K562 (cell line): ENCODE measurements around the gene CKAP2. TPM values are rescaled to one million over a fixed set of nuclear protein-coding genes. Genes with fewer than 3 reads are reported as not detected.
A peak's percentile ranks its signal among the peaks of the same experiment; 100 is the strongest.

ENCODE experiments used
- ATAC-seq: fragments of 200-7000 bp; cut with Tn5 transposase; 3 replicates; pipeline ENCODE4 v1.9.1; 2020; ENCODE audit warnings: moderate library complexity
- BruUV-seq: library from RNA; stranded (reverse); fragments of 400-500 nt; replicated peaks from 2 replicates; lab custom pipeline; 2021; lab: Mats Ljungman, UMichigan
- CTCF ChIA-PET: fragments of 300-600 bp; formaldehyde crosslinking; extraction: SDS; loops from one replicate; lab custom pipeline; 2021; ENCODE audit warnings: low intra/inter-chr PET ratio; lab: Yijun Ruan, JAX
- POLR2A ChIA-PET: fragments of 300-600, 350-650 bp; sonication (Branson Sonifier 250); formaldehyde crosslinking; extraction: SDS; loops from one replicate; lab custom pipeline; 2021; ENCODE audit warnings: antibody characterized with exemption, inconsistent platforms; lab: Yijun Ruan, JAX
- DNase-seq, 4 experiments: peaks; one replicate each; pipeline versions ENCODE4 v3.0.0 to v3.0.0-alpha.2; 2011 to 2018; ENCODE audit warnings: low spot score in 3 of 4, mixed read lengths in 3 of 4; ENCODE audit errors: extremely low read depth in 1 of 4
- FAIRE-seq: peaks from 2 replicates; lab custom pipeline; 2011; peaks lifted over from hg19 to GRCh38; lab: Jason Lieb, UNC
- H2AFZ ChIP-seq: 2 replicates; pipeline ENCODE4 v1.6.0; 2011; ENCODE audit warnings: low read depth, low read length, control low read depth, inconsistent platforms
- H3K27ac ChIP-seq: fragments of 200-600 bp; 3 replicates; pipeline ENCODE4 v1.8.0; 2011; ENCODE audit warnings: low read depth, mild to moderate bottlenecking, control low read depth, inconsistent platforms, low read length, moderate library complexity, mixed read lengths; ENCODE audit errors: extremely low read depth
- H3K27me3 ChIP-seq, 2 experiments: fragments of 300-600 bp in 1 of 2; 2 replicates in 1 of 2; 3 replicates in 1 of 2; pipeline versions ENCODE4 v1.6.0 to v1.8.0; 2011; ENCODE audit warnings: inconsistent platforms in 2 of 2, low read length in 2 of 2, mild to moderate bottlenecking in 1 of 2, mixed read lengths in 1 of 2, moderate library complexity in 1 of 2; ENCODE audit not compliant: control insufficient read depth in 2 of 2, insufficient read depth in 2 of 2
- H3K36me3 ChIP-seq: fragments of 300-600 bp; 3 replicates; pipeline ENCODE4 v1.8.0; 2011; ENCODE audit warnings: mild to moderate bottlenecking, low read length, inconsistent platforms; ENCODE audit not compliant: control insufficient read depth, insufficient read depth
- H3K4me1 ChIP-seq, 2 experiments: fragments of 200-600 bp in 1 of 2; replicated peaks in 1 of 2; 2 replicates in 1 of 2; 3 replicates in 1 of 2; pipeline versions ENCODE4 v1.5.1 to v1.8.0; 2011; ENCODE audit warnings: inconsistent platforms in 2 of 2, low read length in 2 of 2, mild to moderate bottlenecking in 1 of 2, mixed read lengths in 1 of 2, moderate library complexity in 1 of 2; ENCODE audit not compliant: control insufficient read depth in 2 of 2, insufficient read depth in 2 of 2
- H3K4me2 ChIP-seq: 2 replicates; pipeline ENCODE4 v1.6.1; 2011; ENCODE audit warnings: low read length, control low read depth, inconsistent platforms, mixed read lengths; ENCODE audit not compliant: insufficient read depth
- H3K4me3 ChIP-seq: fragments of 200-600 bp; sonication (generic), shearing (Covaris generic); 2 replicates; pipeline ENCODE4 v1.5.1; 2016; ENCODE audit warnings: control low read depth, inconsistent platforms
- H3K79me2 ChIP-seq: fragments of 200-600 bp; 3 replicates; pipeline ENCODE4 v1.8.0; 2011; ENCODE audit warnings: low read length, inconsistent platforms; ENCODE audit not compliant: control insufficient read depth, insufficient read depth
- H3K9ac ChIP-seq, 2 experiments: 2 replicates each; pipeline versions ENCODE4 v1.6.0 to v1.6.1; 2011; ENCODE audit warnings: low read depth in 2 of 2, low read length in 2 of 2, control low read depth in 1 of 2, inconsistent platforms in 1 of 2, mild to moderate bottlenecking in 1 of 2, mixed read lengths in 1 of 2; ENCODE audit not compliant: insufficient read depth in 1 of 2
- H3K9me1 ChIP-seq: one replicate; pipeline ENCODE4 v1.6.0; 2011; ENCODE audit warnings: inconsistent platforms, mild to moderate bottlenecking, low read length, moderate library complexity; ENCODE audit not compliant: control insufficient read depth, insufficient read depth
- H3K9me3 ChIP-seq: replicated peaks from 2 replicates; pipeline ENCODE4 v1.5.1; 2011; ENCODE audit warnings: low read depth, low read length, inconsistent platforms; ENCODE audit not compliant: control insufficient read depth, insufficient read depth
- H4K20me1 ChIP-seq: replicated peaks from 2 replicates; pipeline ENCODE4 v1.6.1; 2011; ENCODE audit warnings: low read length, inconsistent platforms, mixed read lengths; ENCODE audit not compliant: control insufficient read depth, insufficient read depth
- BHLHE40 ChIP-seq: IDR thresholded peaks from 2 replicates; pipeline ENCODE4 v1.6.1; 2011; ENCODE audit warnings: low read length, improper control_type of control experiment
- CC2D1A ChIP-seq: fragments of 450-650 bp; IDR thresholded peaks from 2 replicates; pipeline ENCODE4 v1.6.1; 2017; ENCODE audit warnings: mild to moderate bottlenecking
- CREBBP ChIP-seq: IDR thresholded peaks from one replicate; pipeline ENCODE4 v1.6.1; 2012; ENCODE audit warnings: low read depth, mild to moderate bottlenecking, control low read depth, inconsistent platforms, low read length
- HCFC1 ChIP-seq: IDR thresholded peaks from 2 replicates; pipeline ENCODE4 v1.6.1; 2012; ENCODE audit warnings: low read depth, low read length, improper control_type of control experiment
- ILK ChIP-seq: fragments of 450-650 bp; IDR thresholded peaks from 2 replicates; pipeline ENCODE4 v1.6.1; 2016; ENCODE audit warnings: missing genetic modification characterization, low read depth, mild to moderate bottlenecking, missing compliant biosample characterization, moderate library complexity, borderline replicate concordance
- MAFG ChIP-seq: fragments of 450-650 bp; conservative IDR thresholded peaks from 2 replicates; pipeline ENCODE4 v1.6.1; 2016; ENCODE audit warnings: missing genetic modification characterization, missing compliant biosample characterization
- MYNN ChIP-seq, 2 experiments: sonication (generic); formaldehyde crosslinking in 1 of 2; IDR thresholded peaks; 2 replicates each; pipeline versions ENCODE4 v1.5.0 to v1.6.1; 2016 to 2020; ENCODE audit warnings: antibody characterized with exemption in 1 of 2, missing genetic modification reagents in 1 of 2
- NEUROD1 ChIP-seq: fragments of 150-350 bp; IDR thresholded peaks from 2 replicates; pipeline ENCODE4 v1.6.1; 2014; ENCODE audit warnings: borderline replicate concordance, low read length, low read depth; ENCODE audit not compliant: partially characterized antibody
- RAD51 ChIP-seq: fragments of 450-650 bp; IDR thresholded peaks from 2 replicates; pipeline ENCODE4 v1.7.1; 2016; ENCODE audit warnings: low read depth, mild to moderate bottlenecking, borderline replicate concordance
- SREBF1 ChIP-seq: fragments of 150-350 bp; IDR thresholded peaks from 2 replicates; pipeline ENCODE4 v1.6.1; 2014; ENCODE audit warnings: antibody characterized with exemption, low read depth, low read length, borderline replicate concordance
- ZSCAN29 ChIP-seq: fragments of 450-650 bp; IDR thresholded peaks from 2 replicates; pipeline ENCODE4 v1.6.1; 2017
- WGBS: fragments of 100-300 bp; shearing (Covaris generic); methylation state at CpG from one replicate; pipeline ENCODE4 v1.1.6; 2016; ENCODE audit warnings: low coverage, mixed read lengths; ENCODE audit not compliant: insufficient coverage; ENCODE audit errors: missing lambda C conversion rate; 5-methylcytosine and 5-hydroxymethylcytosine counted together
- in situ Hi-C: fragments of 300-500 bp; cut with MboI; formaldehyde crosslinking; loops from 4 replicates; pipeline ENCODE4 v1.15.0; 2018; ENCODE audit warnings: inconsistent platforms, mixed read lengths
- intact Hi-C: fragments of 100-400 bp; cut with micrococcal nuclease; formaldehyde crosslinking; loops from 2 replicates; pipeline ENCODE4 v1.14.2; 2022
- polyA plus RNA-seq, 8 experiments: library from polyadenylated mRNA; depleted of rRNA in 4 of 8; stranded (reverse) in 5 of 8; unstranded in 3 of 8; fragments of >200 nt; fragmentation: Nextera tagmentation in 2 of 8; fragmentation: Illumina TruSeq in 1 of 8; extraction: Ambion mirVana in 2 of 8; extraction: Trizol in 1 of 8; gene quantifications; 2 replicates each; pipeline versions ENCODE4 v1.2.1 to v1.2.3, GENCODE V29; 2011 to 2014; ENCODE audit warnings: inconsistent platforms in 1 of 8, missing spikeins in 1 of 8
- total RNA-seq, 7 experiments: library from RNA; depleted of rRNA in 6 of 7; stranded (reverse); fragments of >200 nt in 6 of 7; fragmentation: Illumina TruSeq in 2 of 7; extraction: Trizol in 2 of 7; gene quantifications; 2 replicates each; pipeline versions ENCODE4 v1.2.1 to v1.2.3, GENCODE V29; 2011 to 2021; ENCODE audit warnings: low replicate concordance in 1 of 7
- TF ChIP-seq, protein P1 (sequence below), 2 experiments: fragments of 450-650 bp; IDR thresholded peaks; 2 replicates each; pipeline ENCODE4 v1.6.1; 2018; ENCODE audit warnings: mild to moderate bottlenecking in 2 of 2, low read depth in 1 of 2; ENCODE audit not compliant: partially characterized antibody in 2 of 2
- TF ChIP-seq, protein P2 (sequence below): fragments of 450-650 bp; formaldehyde crosslinking; IDR thresholded peaks from 2 replicates; pipeline ENCODE4 v1.4.0; 2022; ENCODE audit warnings: missing genetic modification characterization

Gene CKAP2
- total and polyA plus RNA-seq, 9 of the 15 experiments (the other 6 are each of a cell fraction or from before 2014, with no cell fraction given), result 21.9 to 63.5 (median 34.8) TPM

DNA sequence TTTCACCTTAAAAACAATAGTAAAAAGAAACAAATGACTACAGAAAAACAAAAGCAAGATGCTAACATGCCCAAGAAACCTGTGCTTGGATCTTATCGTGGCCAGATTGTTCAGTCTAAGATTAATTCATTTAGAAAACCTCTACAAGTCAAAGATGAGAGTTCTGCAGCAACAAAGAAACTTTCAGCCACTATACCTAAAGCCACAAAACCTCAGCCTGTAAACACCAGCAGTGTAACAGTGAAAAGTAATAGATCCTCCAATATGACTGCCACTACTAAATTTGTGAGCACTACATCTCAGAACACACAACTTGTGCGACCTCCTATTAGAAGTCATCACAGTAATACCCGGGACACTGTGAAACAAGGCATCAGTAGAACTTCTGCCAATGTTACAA, 6.0 kb downstream of the CKAP2 start:
- Histone ChIP-seq H3K4me3 (no peak overlapping the region), H3K9me3 (no peaks in the 10 kb centered on the region), H3K36me3 (peaks cover 86% of the 10 kb centered on the region), H2AFZ (no peak overlapping the region), H4K20me1 (no peaks in the 10 kb centered on the region)
- no peak for DNase-seq
- BruUV-seq, result TSS peak; percentile 3
- CTCF ChIA-PET, result no interaction called here
- TF ChIP-seq HCFC1 (no peak), ZSCAN29 (no peak), MYNN (IDR thresholded peaks at IDR 0.05) (no peak), MYNN (CRISPR knock-in tag; IDR thresholded peaks at IDR 0.05) (no peak), CC2D1A (no peak), ILK (tag) (no peak), SREBF1 (no peak), NEUROD1 (no peak), BHLHE40 (no peak), RAD51 (no peak), MAFG (tag) (no peak), CREBBP (no peak)
- TF ChIP-seq, protein P1, sequence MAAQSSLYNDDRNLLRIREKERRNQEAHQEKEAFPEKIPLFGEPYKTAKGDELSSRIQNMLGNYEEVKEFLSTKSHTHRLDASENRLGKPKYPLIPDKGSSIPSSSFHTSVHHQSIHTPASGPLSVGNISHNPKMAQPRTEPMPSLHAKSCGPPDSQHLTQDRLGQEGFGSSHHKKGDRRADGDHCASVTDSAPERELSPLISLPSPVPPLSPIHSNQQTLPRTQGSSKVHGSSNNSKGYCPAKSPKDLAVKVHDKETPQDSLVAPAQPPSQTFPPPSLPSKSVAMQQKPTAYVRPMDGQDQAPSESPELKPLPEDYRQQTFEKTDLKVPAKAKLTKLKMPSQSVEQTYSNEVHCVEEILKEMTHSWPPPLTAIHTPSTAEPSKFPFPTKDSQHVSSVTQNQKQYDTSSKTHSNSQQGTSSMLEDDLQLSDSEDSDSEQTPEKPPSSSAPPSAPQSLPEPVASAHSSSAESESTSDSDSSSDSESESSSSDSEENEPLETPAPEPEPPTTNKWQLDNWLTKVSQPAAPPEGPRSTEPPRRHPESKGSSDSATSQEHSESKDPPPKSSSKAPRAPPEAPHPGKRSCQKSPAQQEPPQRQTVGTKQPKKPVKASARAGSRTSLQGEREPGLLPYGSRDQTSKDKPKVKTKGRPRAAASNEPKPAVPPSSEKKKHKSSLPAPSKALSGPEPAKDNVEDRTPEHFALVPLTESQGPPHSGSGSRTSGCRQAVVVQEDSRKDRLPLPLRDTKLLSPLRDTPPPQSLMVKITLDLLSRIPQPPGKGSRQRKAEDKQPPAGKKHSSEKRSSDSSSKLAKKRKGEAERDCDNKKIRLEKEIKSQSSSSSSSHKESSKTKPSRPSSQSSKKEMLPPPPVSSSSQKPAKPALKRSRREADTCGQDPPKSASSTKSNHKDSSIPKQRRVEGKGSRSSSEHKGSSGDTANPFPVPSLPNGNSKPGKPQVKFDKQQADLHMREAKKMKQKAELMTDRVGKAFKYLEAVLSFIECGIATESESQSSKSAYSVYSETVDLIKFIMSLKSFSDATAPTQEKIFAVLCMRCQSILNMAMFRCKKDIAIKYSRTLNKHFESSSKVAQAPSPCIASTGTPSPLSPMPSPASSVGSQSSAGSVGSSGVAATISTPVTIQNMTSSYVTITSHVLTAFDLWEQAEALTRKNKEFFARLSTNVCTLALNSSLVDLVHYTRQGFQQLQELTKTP (IDR thresholded peaks at IDR 0.05; ENCODE audit: low read depth in 1 of 2, partially characterized antibody in 2 of 2), result no peak
- TF ChIP-seq, protein P2, sequence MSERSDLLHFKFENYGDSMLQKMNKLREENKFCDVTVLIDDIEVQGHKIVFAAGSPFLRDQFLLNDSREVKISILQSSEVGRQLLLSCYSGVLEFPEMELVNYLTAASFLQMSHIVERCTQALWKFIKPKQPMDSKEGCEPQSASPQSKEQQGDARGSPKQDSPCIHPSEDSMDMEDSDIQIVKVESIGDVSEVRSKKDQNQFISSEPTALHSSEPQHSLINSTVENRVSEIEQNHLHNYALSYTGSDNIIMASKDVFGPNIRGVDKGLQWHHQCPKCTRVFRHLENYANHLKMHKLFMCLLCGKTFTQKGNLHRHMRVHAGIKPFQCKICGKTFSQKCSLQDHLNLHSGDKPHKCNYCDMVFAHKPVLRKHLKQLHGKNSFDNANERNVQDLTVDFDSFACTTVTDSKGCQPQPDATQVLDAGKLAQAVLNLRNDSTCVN (CRISPR knock-in tag), result no peak
- TF ChIP-seq, all 486 proteins: peak for 0
- peaks cover 3 to 4% of the 10 kb centered on the region in 2 experiments; a peak in 2 of 5 replicates for H3K4me1 ChIP-seq
- H3K4me2 ChIP-seq, result no peak overlapping the region
- ATAC-seq, result no peak
- H3K79me2 ChIP-seq, result peaks cover 59% of the 10 kb centered on the region
- POLR2A ChIA-PET, result no interaction called here
- WGBS, result 100% methylated on average over 3 of the region's 3 CpGs
- H3K9ac ChIP-seq, result no peak overlapping the region
- no peaks in the 10 kb centered on the region for H3K9me1 ChIP-seq
- no peak for FAIRE-seq
- no peak overlapping the region for H3K27ac ChIP-seq
- no peaks in the 10 kb centered on the region for H3K27me3 ChIP-seq
- in situ Hi-C loops, result no loop called here
- intact Hi-C loops, result no loop called here
